ENCODE results near the gene CHIT1.

DNA sequence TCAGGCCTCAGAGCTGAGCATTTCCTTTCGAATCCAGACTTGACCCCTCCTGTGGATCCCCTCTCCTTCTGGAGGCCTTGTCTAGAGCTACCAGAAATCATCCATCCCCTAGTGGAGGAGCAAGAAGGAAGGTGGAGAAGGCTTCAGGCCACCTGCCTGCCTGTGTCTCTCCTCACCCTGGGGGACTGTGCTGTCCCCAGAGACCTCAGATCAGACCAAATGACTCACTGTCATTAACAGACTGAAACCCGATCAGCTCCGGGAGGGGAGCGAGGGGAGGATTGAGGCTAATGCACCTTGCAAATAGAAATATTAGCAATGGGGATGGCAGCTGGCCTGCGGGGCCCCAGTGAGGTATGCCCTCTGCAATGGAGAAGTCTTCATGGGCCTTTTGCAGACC, 55.9 kb downstream of the CHIT1 start:
- no peak for TF ChIP-seq ZNF70 (CRISPR knock-in tag; IDR thresholded peaks at IDR 0.05)
- TF ChIP-seq OSR1 (CRISPR knock-in tag; IDR thresholded peaks at IDR 0.05) = no peak
- TF ChIP-seq ARNTL (CRISPR knock-in tag; IDR thresholded peaks at IDR 0.05; ENCODE audit: borderline replicate concordance, low read depth) = no peak
